ENCODE results near the gene IL17B.

Gene IL17B

GRCh38 chr5:149412783-149413476 lies 33.8 kb upstream of the IL17B start:
- Histone ChIP-seq H3K36me3 (ENCODE audit: insufficient read depth) (no peaks in the 10 kb centered on the region), H3K4me2 (no peak overlapping the region), H3K4me1 (ENCODE audit: low read depth, poor library complexity, severe bottlenecking) (no peaks in the 10 kb centered on the region), H3K9ac (no peak overlapping the region), H4K20me1 (ENCODE audit: insufficient read depth) (no peaks in the 10 kb centered on the region), H3K4me3 (IDR thresholded peaks at IDR 0.05; ENCODE audit: insufficient read depth, low read depth, low read length) (no peak overlapping the region), H2AFZ (ENCODE audit: low read depth) (no peak overlapping the region), H3K79me2 (ENCODE audit: insufficient read depth, low read depth) (no peaks in the 10 kb centered on the region), H3K27ac (no peak overlapping the region), H3K27me3 (ENCODE audit: insufficient read depth, low read depth) (no peaks in the 10 kb centered on the region)
- TF ChIP-seq CTCF (conservative IDR thresholded peaks at IDR 0.05; ENCODE audit: low read depth, low read length), result no peak

- no peaks in the 10 kb centered on the region for H4K20me1 ChIP-seq (ENCODE audit: insufficient read depth)
- H3K4me1 ChIP-seq (ENCODE audit: low read depth, poor library complexity, severe bottlenecking), result no peaks in the 10 kb centered on the region
- no peak for TF ChIP-seq CTCF (conservative IDR thresholded peaks at IDR 0.05; ENCODE audit: low read depth, low read length)
- no peak overlapping the region for H3K4me2 ChIP-seq
- H3K27ac ChIP-seq, result no peak overlapping the region
- no peak overlapping the region for H3K9ac ChIP-seq
- no peaks in the 10 kb centered on the region for H3K27me3 ChIP-seq (ENCODE audit: insufficient read depth, low read depth)
- H3K36me3 ChIP-seq (ENCODE audit: insufficient read depth), result no peaks in the 10 kb centered on the region
- no peak overlapping the region for H3K4me3 ChIP-seq (IDR thresholded peaks at IDR 0.05; ENCODE audit: insufficient read depth, low read depth, low read length)
- H3K79me2 ChIP-seq (ENCODE audit: insufficient read depth, low read depth), result no peaks in the 10 kb centered on the region
- H2AFZ ChIP-seq (ENCODE audit: low read depth), result no peak overlapping the region
These were observed 32.8 kb upstream of the IL17B start for GRCh38 chr5:149411738-149412519.

- no peak for TF ChIP-seq CTCF (conservative IDR thresholded peaks at IDR 0.05; ENCODE audit: low read depth, low read length)
- no peak overlapping the region for H3K4me3 ChIP-seq (IDR thresholded peaks at IDR 0.05; ENCODE audit: insufficient read depth, low read depth, low read length)
- no peaks in the 10 kb centered on the region for H3K36me3 ChIP-seq (ENCODE audit: insufficient read depth)
- H3K9ac ChIP-seq, result no peak overlapping the region
- no peaks in the 10 kb centered on the region for H4K20me1 ChIP-seq (ENCODE audit: insufficient read depth)
- H3K27ac ChIP-seq, result no peak overlapping the region
- H3K4me2 ChIP-seq, result no peak overlapping the region
- no peaks in the 10 kb centered on the region for H3K4me1 ChIP-seq (ENCODE audit: low read depth, poor library complexity, severe bottlenecking)
- no peaks in the 10 kb centered on the region for H3K79me2 ChIP-seq (ENCODE audit: insufficient read depth, low read depth)
- no peaks in the 10 kb centered on the region for H3K27me3 ChIP-seq (ENCODE audit: insufficient read depth, low read depth)
- no peak overlapping the region for H2AFZ ChIP-seq (ENCODE audit: low read depth)
These were observed 31.8 kb upstream of the IL17B start for GRCh38 chr5:149410721-149411432.

GRCh38 chr5:149410071-149410470 lies 31.0 kb upstream of the IL17B start:
- Histone ChIP-seq H3K4me1 (ENCODE audit: low read depth, poor library complexity, severe bottlenecking) (no peaks in the 10 kb centered on the region), H3K36me3 (ENCODE audit: insufficient read depth) (no peaks in the 10 kb centered on the region), H3K27ac (no peak overlapping the region), H3K4me3 (IDR thresholded peaks at IDR 0.05; ENCODE audit: insufficient read depth, low read depth, low read length) (no peak overlapping the region), H3K27me3 (ENCODE audit: insufficient read depth, low read depth) (no peaks in the 10 kb centered on the region), H3K9ac (no peak overlapping the region), H2AFZ (ENCODE audit: low read depth) (no peak overlapping the region), H4K20me1 (ENCODE audit: insufficient read depth) (no peaks in the 10 kb centered on the region), H3K4me2 (no peak overlapping the region), H3K79me2 (ENCODE audit: insufficient read depth, low read depth) (no peaks in the 10 kb centered on the region)
- no peak for TF ChIP-seq CTCF (conservative IDR thresholded peaks at IDR 0.05; ENCODE audit: low read depth, low read length)
